SK-N-SH treated with all-trans-retinoic acid at 6 μM for 48 hours (cell line): ENCODE measurements around the gene PRICKLE1.

Source experiments
- ATAC-seq: fragments of 200-7000 bp; cut with Tn5 transposase; 3 replicates; pipeline ENCODE4 v1.9.1; 2020; ENCODE audit warnings: mild to moderate bottlenecking, moderate library complexity
- ARNTL ChIP-seq: fragments of 450-650 bp; formaldehyde crosslinking; IDR thresholded peaks from 2 replicates; pipeline ENCODE4 v1.5.0; 2020; ENCODE audit warnings: low read depth, mild to moderate bottlenecking, moderate library complexity, borderline replicate concordance
- BACH2 ChIP-seq: fragments of 250-450 bp; sonication (Bioruptor Pico); IDR thresholded peaks from 2 replicates; pipeline ENCODE4 v1.9.0; 2021; ENCODE audit warnings: mild to moderate bottlenecking, borderline replicate concordance
- ESRRG ChIP-seq: fragments of 250-450 bp; sonication (Bioruptor Pico); IDR thresholded peaks from 2 replicates; pipeline ENCODE4 v1.6.1; 2021; ENCODE audit warnings: mild to moderate bottlenecking
- GLIS3 ChIP-seq: fragments of 250-450 bp; sonication (Bioruptor Pico); IDR thresholded peaks from 2 replicates; pipeline ENCODE4 v1.5.0; 2020; ENCODE audit warnings: mild to moderate bottlenecking, moderate library complexity
- OSR1 ChIP-seq: fragments of 250-450 bp; sonication (Bioruptor Pico); IDR thresholded peaks from 2 replicates; pipeline ENCODE4 v1.8.0; 2022; ENCODE audit warnings: moderate library complexity, mild to moderate bottlenecking, inconsistent platforms
- PPARA ChIP-seq: fragments of 250-450 bp; sonication (Bioruptor Pico); IDR thresholded peaks from 2 replicates; pipeline ENCODE4 v1.5.0; 2020; ENCODE audit warnings: mild to moderate bottlenecking, borderline replicate concordance
- RARB ChIP-seq: fragments of 250-450 bp; sonication (Bioruptor Pico); IDR thresholded peaks from 2 replicates; pipeline ENCODE4 v1.8.0; 2021; ENCODE audit warnings: mild to moderate bottlenecking, moderate library complexity
- SNAI2 ChIP-seq: fragments of 250-450 bp; sonication (Bioruptor Pico); IDR thresholded peaks from 2 replicates; pipeline ENCODE4 v1.5.0; 2020; ENCODE audit warnings: mild to moderate bottlenecking, moderate library complexity
- TCF4 ChIP-seq: fragments of 250-450 bp; sonication (Bioruptor Pico); IDR thresholded peaks from 2 replicates; pipeline ENCODE4 v1.8.0; 2021; ENCODE audit warnings: mild to moderate bottlenecking, moderate library complexity, borderline replicate concordance
- TOX ChIP-seq: fragments of 250-450 bp; sonication (Bioruptor Pico); IDR thresholded peaks from 2 replicates; pipeline ENCODE4 v1.8.0; 2021; ENCODE audit warnings: mild to moderate bottlenecking, moderate library complexity, borderline replicate concordance
- ZC3H10 ChIP-seq: fragments of 250-450 bp; sonication (Bioruptor Pico); IDR thresholded peaks from 2 replicates; pipeline ENCODE4 v1.5.1; 2021; ENCODE audit warnings: mild to moderate bottlenecking, moderate library complexity
- ZFP3 ChIP-seq: fragments of 250-450 bp; sonication (Bioruptor Pico); IDR thresholded peaks from 2 replicates; pipeline ENCODE4 v1.5.0; 2020; ENCODE audit warnings: mild to moderate bottlenecking, moderate library complexity
- ZFP30 ChIP-seq: fragments of 450-650 bp; formaldehyde crosslinking; IDR thresholded peaks from 2 replicates; pipeline ENCODE4 v1.5.0; 2022; ENCODE audit warnings: mild to moderate bottlenecking, moderate library complexity
- ZNF565 ChIP-seq: fragments of 450-650 bp; formaldehyde crosslinking; conservative IDR thresholded peaks from 2 replicates; pipeline ENCODE4 v1.5.0; 2020; ENCODE audit warnings: low read depth, mild to moderate bottlenecking, moderate library complexity
- ZNF70 ChIP-seq: fragments of 450-650 bp; formaldehyde crosslinking; IDR thresholded peaks from 2 replicates; pipeline ENCODE4 v1.5.0; 2020; ENCODE audit warnings: mild to moderate bottlenecking, moderate library complexity
- ZNF8 ChIP-seq: fragments of 450-650 bp; formaldehyde crosslinking; IDR thresholded peaks from 2 replicates; pipeline ENCODE4 v1.5.0; 2020; ENCODE audit warnings: mild to moderate bottlenecking, moderate library complexity
- TF ChIP-seq, protein P1 (sequence below): fragments of 250-450 bp; sonication (Bioruptor Pico); IDR thresholded peaks from 2 replicates; pipeline ENCODE4 v1.8.0; 2020; ENCODE audit warnings: mild to moderate bottlenecking, moderate library complexity, borderline replicate concordance
- TF ChIP-seq, protein P2 (sequence below): fragments of 250-450 bp; sonication (Bioruptor Pico); IDR thresholded peaks from 2 replicates; pipeline ENCODE4 v1.8.0; 2021; ENCODE audit warnings: low read depth, mild to moderate bottlenecking, moderate library complexity, borderline replicate concordance
- TF ChIP-seq, protein P3 (sequence below): fragments of 250-450 bp; sonication (Bioruptor Pico); IDR thresholded peaks from 2 replicates; pipeline ENCODE4 v1.5.1; 2021; ENCODE audit warnings: mild to moderate bottlenecking, moderate library complexity
- TF ChIP-seq, protein P4 (sequence below): fragments of 250-450 bp; sonication (Bioruptor Pico); IDR thresholded peaks from 2 replicates; pipeline ENCODE4 v1.5.1; 2020; ENCODE audit warnings: low read depth, mild to moderate bottlenecking, moderate library complexity
- TF ChIP-seq, protein P5 (sequence below): fragments of 250-450 bp; sonication (Bioruptor Pico); IDR thresholded peaks from 2 replicates; pipeline ENCODE4 v1.5.0; 2020; ENCODE audit warnings: mild to moderate bottlenecking, moderate library complexity

Gene PRICKLE1

DNA sequence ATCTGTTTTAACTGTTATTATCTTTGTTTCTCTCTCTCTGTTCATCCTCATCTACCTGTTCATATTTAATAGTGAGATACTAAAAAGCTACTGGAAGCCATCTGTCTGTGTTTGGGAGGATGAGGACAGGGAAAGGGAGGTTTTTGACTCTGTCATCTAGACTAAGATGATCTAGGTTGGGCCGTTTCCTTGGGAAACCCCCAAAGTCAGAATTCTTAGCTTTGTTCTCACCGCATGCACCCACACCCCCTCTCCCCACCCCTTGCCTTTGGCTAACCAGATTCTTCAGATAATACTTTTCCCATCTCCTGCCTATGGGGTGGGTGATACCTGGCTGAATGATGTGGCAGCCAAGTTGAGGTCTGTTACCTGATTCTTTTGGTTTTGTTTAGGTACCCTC lies 73.0 kb downstream of the PRICKLE1 start:
- ATAC-seq: no peak
- TF ChIP-seq BACH2 (CRISPR knock-in tag): no peak
- no peak for TF ChIP-seq ZNF565
- no peak for TF ChIP-seq ZC3H10 (CRISPR knock-in tag)
- no peak for TF ChIP-seq TCF4
- TF ChIP-seq GLIS3 (CRISPR knock-in tag): no peak
- TF ChIP-seq ESRRG (CRISPR knock-in tag): no peak
- TF ChIP-seq, protein P1, sequence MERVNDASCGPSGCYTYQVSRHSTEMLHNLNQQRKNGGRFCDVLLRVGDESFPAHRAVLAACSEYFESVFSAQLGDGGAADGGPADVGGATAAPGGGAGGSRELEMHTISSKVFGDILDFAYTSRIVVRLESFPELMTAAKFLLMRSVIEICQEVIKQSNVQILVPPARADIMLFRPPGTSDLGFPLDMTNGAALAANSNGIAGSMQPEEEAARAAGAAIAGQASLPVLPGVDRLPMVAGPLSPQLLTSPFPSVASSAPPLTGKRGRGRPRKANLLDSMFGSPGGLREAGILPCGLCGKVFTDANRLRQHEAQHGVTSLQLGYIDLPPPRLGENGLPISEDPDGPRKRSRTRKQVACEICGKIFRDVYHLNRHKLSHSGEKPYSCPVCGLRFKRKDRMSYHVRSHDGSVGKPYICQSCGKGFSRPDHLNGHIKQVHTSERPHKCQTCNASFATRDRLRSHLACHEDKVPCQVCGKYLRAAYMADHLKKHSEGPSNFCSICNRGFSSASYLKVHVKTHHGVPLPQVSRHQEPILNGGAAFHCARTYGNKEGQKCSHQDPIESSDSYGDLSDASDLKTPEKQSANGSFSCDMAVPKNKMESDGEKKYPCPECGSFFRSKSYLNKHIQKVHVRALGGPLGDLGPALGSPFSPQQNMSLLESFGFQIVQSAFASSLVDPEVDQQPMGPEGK (CRISPR knock-in tag): no peak
- TF ChIP-seq, protein P2, sequence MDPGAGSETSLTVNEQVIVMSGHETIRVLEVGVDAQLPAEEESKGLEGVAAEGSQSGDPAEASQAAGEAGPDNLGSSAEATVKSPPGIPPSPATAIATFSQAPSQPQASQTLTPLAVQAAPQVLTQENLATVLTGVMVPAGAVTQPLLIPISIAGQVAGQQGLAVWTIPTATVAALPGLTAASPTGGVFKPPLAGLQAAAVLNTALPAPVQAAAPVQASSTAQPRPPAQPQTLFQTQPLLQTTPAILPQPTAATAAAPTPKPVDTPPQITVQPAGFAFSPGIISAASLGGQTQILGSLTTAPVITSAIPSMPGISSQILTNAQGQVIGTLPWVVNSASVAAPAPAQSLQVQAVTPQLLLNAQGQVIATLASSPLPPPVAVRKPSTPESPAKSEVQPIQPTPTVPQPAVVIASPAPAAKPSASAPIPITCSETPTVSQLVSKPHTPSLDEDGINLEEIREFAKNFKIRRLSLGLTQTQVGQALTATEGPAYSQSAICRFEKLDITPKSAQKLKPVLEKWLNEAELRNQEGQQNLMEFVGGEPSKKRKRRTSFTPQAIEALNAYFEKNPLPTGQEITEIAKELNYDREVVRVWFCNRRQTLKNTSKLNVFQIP (CRISPR knock-in tag): no peak
- no peak for TF ChIP-seq PPARA
- TF ChIP-seq SNAI2 (CRISPR knock-in tag): no peak
- no peak for TF ChIP-seq ZNF70 (CRISPR knock-in tag)
- TF ChIP-seq, protein P3, sequence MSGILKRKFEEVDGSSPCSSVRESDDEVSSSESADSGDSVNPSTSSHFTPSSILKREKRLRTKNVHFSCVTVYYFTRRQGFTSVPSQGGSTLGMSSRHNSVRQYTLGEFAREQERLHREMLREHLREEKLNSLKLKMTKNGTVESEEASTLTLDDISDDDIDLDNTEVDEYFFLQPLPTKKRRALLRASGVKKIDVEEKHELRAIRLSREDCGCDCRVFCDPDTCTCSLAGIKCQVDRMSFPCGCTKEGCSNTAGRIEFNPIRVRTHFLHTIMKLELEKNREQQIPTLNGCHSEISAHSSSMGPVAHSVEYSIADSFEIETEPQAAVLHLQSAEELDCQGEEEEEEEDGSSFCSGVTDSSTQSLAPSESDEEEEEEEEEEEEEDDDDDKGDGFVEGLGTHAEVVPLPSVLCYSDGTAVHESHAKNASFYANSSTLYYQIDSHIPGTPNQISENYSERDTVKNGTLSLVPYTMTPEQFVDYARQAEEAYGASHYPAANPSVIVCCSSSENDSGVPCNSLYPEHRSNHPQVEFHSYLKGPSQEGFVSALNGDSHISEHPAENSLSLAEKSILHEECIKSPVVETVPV (CRISPR knock-in tag): no peak
- no peak for TF ChIP-seq OSR1 (CRISPR knock-in tag)
- no peak for TF ChIP-seq ARNTL (CRISPR knock-in tag)
- no peak for TF ChIP-seq RARB (CRISPR knock-in tag)
- TF ChIP-seq, protein P4, sequence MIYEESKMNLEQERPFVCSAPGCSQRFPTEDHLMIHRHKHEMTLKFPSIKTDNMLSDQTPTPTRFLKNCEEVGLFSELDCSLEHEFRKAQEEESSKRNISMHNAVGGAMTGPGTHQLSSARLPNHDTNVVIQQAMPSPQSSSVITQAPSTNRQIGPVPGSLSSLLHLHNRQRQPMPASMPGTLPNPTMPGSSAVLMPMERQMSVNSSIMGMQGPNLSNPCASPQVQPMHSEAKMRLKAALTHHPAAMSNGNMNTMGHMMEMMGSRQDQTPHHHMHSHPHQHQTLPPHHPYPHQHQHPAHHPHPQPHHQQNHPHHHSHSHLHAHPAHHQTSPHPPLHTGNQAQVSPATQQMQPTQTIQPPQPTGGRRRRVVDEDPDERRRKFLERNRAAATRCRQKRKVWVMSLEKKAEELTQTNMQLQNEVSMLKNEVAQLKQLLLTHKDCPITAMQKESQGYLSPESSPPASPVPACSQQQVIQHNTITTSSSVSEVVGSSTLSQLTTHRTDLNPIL (CRISPR knock-in tag): no peak

DNA sequence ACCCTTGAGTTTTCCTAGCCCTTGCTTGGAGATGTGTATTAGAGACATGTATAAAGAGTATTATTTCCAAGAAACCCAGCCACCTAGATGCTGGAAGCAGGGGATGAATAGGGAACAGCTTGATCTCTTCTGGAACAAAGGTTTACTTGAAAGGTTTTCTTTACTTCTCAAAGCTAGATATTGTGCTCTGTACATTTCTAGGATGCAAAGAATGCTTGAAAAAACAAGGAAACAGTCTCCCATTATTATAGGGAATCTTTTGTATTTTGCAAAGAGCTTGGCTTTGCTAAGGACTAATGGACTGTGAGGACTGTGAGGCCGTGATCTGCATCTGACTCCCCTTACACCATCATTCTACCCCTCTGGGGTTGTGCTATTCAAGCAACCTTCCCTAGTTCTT lies 77.9 kb downstream of the PRICKLE1 start:
- no peak for ATAC-seq
- TF ChIP-seq TOX (CRISPR knock-in tag) (no peak), OSR1 (CRISPR knock-in tag) (no peak), ZFP30 (no peak), SNAI2 (CRISPR knock-in tag) (no peak), TCF4 (no peak), ZFP3 (no peak), ZC3H10 (CRISPR knock-in tag) (no peak), ZNF8 (CRISPR knock-in tag) (no peak)
- TF ChIP-seq, protein P5, sequence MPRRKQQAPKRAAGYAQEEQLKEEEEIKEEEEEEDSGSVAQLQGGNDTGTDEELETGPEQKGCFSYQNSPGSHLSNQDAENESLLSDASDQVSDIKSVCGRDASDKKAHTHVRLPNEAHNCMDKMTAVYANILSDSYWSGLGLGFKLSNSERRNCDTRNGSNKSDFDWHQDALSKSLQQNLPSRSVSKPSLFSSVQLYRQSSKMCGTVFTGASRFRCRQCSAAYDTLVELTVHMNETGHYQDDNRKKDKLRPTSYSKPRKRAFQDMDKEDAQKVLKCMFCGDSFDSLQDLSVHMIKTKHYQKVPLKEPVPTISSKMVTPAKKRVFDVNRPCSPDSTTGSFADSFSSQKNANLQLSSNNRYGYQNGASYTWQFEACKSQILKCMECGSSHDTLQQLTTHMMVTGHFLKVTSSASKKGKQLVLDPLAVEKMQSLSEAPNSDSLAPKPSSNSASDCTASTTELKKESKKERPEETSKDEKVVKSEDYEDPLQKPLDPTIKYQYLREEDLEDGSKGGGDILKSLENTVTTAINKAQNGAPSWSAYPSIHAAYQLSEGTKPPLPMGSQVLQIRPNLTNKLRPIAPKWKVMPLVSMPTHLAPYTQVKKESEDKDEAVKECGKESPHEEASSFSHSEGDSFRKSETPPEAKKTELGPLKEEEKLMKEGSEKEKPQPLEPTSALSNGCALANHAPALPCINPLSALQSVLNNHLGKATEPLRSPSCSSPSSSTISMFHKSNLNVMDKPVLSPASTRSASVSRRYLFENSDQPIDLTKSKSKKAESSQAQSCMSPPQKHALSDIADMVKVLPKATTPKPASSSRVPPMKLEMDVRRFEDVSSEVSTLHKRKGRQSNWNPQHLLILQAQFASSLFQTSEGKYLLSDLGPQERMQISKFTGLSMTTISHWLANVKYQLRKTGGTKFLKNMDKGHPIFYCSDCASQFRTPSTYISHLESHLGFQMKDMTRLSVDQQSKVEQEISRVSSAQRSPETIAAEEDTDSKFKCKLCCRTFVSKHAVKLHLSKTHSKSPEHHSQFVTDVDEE (CRISPR knock-in tag): no peak
- TF ChIP-seq, protein P2 (CRISPR knock-in tag): no peak

DNA sequence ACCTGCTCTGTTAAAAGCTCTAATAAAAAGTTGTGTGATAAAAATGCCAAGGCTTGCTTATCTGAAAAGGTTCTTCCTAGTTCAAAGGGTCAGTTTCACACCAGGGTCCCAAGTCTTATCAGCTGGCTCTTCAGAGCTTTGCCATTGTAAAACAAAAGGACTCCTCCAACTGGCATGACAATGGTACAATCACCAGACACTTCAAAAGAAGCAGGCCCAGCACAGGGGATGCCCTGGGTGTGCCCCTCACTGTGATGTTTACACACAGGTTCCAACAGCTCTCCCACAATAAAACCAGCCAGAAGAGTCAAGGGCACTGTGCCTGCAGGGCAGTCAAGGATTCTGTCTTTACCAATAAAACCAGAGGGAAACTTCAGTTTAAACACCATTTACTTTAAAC lies 78.7 kb downstream of the PRICKLE1 start:
- no peak for ATAC-seq
- no peak for TF ChIP-seq ZNF70 (CRISPR knock-in tag)
- TF ChIP-seq SNAI2 (CRISPR knock-in tag): no peak
- TF ChIP-seq BACH2 (CRISPR knock-in tag): no peak
- TF ChIP-seq OSR1 (CRISPR knock-in tag): no peak
- TF ChIP-seq ZFP3: no peak
- TF ChIP-seq, protein P3 (CRISPR knock-in tag): no peak
- TF ChIP-seq ZFP30: no peak
- no peak for TF ChIP-seq ZC3H10 (CRISPR knock-in tag)
- no peak for TF ChIP-seq TCF4
- TF ChIP-seq ZNF8 (CRISPR knock-in tag): no peak
- TF ChIP-seq, protein P1 (CRISPR knock-in tag): no peak
- no peak for TF ChIP-seq RARB (CRISPR knock-in tag)
